Measurements from ENCODE around the gene PPIA.
"Not testable (repeated sequence)": the region's sequence is repeated elsewhere in the genome, so short reads cannot be mapped to it uniquely, and the experiment has no call there.

Gene PPIA

GRCh38 chr7:44762726-44763522, 33.6 kb upstream of the PPIA start:
- no peak for FAIRE-seq
- no peak for DNase-seq (ENCODE audit: insufficient read length, low spot score)

GRCh38 chr7:44764081-44764480, 32.4 kb upstream of the PPIA start:
- FAIRE-seq (no peak), DNase-seq (ENCODE audit: insufficient read length, low spot score) (no peak)

- DNase-seq (ENCODE audit: insufficient read length, low spot score) (no peak), FAIRE-seq (peak; percentile 42)
Measured at GRCh38 chr7:44764665-44765578, 31.6 kb upstream of the PPIA start.

- no peak for DNase-seq (ENCODE audit: insufficient read length, low spot score)
Measured at GRCh38 chr7:44765579-44766415, 30.7 kb upstream of the PPIA start.

GRCh38 chr7:44766416-44766801, 30.1 kb upstream of the PPIA start:
- DNase-seq (ENCODE audit: insufficient read length, low spot score): no peak
- FAIRE-seq: no peak

More at GRCh38 chr7:44765579-44766415, 30.7 kb upstream of the PPIA start:
- no peak for FAIRE-seq

GRCh38 chr7:44767134-44767911, 29.2 kb upstream of the PPIA start:
- FAIRE-seq: no peak
- no peak for DNase-seq (ENCODE audit: insufficient read length, low spot score)

GRCh38 chr7:44767912-44768627, 28.4 kb upstream of the PPIA start:
- DNase-seq (ENCODE audit: insufficient read length, low spot score): no peak
- no peak for FAIRE-seq

GRCh38 chr7:44768628-44769371, 27.7 kb upstream of the PPIA start:
- DNase-seq (ENCODE audit: insufficient read length, low spot score) (no peak), FAIRE-seq (no peak)

GRCh38 chr7:44769376-44769775, 27.1 kb upstream of the PPIA start:
- DNase-seq (ENCODE audit: insufficient read length, low spot score) (no peak), FAIRE-seq (no peak)

- no peak for DNase-seq (ENCODE audit: insufficient read length, low spot score)
- FAIRE-seq: no peak
Measured at GRCh38 chr7:44769776-44770294, 26.6 kb upstream of the PPIA start.

GRCh38 chr7:44771358-44771757, 25.1 kb upstream of the PPIA start:
- no peak for FAIRE-seq
- DNase-seq (ENCODE audit: insufficient read length, low spot score): no peak

GRCh38 chr7:44772440-44772839, 24.0 kb upstream of the PPIA start:
- no peak for DNase-seq (ENCODE audit: insufficient read length, low spot score)
- no peak for FAIRE-seq

- no peak for FAIRE-seq
- DNase-seq (ENCODE audit: insufficient read length, low spot score): no peak
Measured at GRCh38 chr7:44772867-44773266, 23.6 kb upstream of the PPIA start.

- not testable (repeated sequence) for FAIRE-seq
Measured at GRCh38 chr7:44774486-44774885, 22.0 kb upstream of the PPIA start.

GRCh38 chr7:44775383-44776107, 20.9 kb upstream of the PPIA start:
- DNase-seq (ENCODE audit: insufficient read length, low spot score) (no peak), FAIRE-seq (peak; percentile 13)

More at GRCh38 chr7:44774486-44774885, 22.0 kb upstream of the PPIA start:
- not testable (repeated sequence) for DNase-seq (ENCODE audit: insufficient read length, low spot score)

GRCh38 chr7:44776211-44776610, 20.3 kb upstream of the PPIA start:
- no peak for DNase-seq (ENCODE audit: insufficient read length, low spot score)
- no peak for FAIRE-seq

GRCh38 chr7:44782460-44782859, 14.0 kb upstream of the PPIA start:
- no peak for DNase-seq (ENCODE audit: insufficient read length, low spot score)
- FAIRE-seq: no peak

GRCh38 chr7:44783407-44783806, 13.1 kb upstream of the PPIA start:
- FAIRE-seq (no peak), DNase-seq (ENCODE audit: insufficient read length, low spot score) (no peak)

All from HTR-8/SVneo (cell line).